ENCODE data around the gene CSGALNACT2. TPM values are rescaled to one million over a fixed set of nuclear protein-coding genes. Genes with fewer than 3 reads are reported as not detected.

CSGALNACT2 gene
- total and polyA plus RNA-seq, 9 of the 15 experiments (the other 6 are each of a cell fraction or from before 2014, with no cell fraction given) = 1.4 to 7.3 (median 3.5) TPM

- no peaks in the 10 kb centered on the region for H3K27me3 ChIP-seq (ENCODE audit: control insufficient read depth in 2 of 2, insufficient read depth in 2 of 2, low read length in 2 of 2)
- no peak overlapping the region for H3K4me2 ChIP-seq (ENCODE audit: insufficient read depth, low read length)
- TF ChIP-seq ZNF449 (CRISPR knock-in tag; IDR thresholded peaks at IDR 0.05) = no peak
- no peak for TF ChIP-seq ZBTB17 (CRISPR knock-in tag; IDR thresholded peaks at IDR 0.05)
- peak in 2 of 3 experiments; percentile 35 to 39; a peak in 2 of 6 replicates for TF ChIP-seq CTCF (IDR thresholded peaks at IDR 0.05 in 2 of 3, conservative IDR thresholded peaks at IDR 0.05 in 1 of 3; ENCODE audit: insufficient read depth in 2 of 3, low read depth in 1 of 3, low read length in 3 of 3)
- no peak for TF ChIP-seq BRD4 (IDR thresholded peaks at IDR 0.05)
- TF ChIP-seq RAD21 (CRISPR knock-in tag; conservative IDR thresholded peaks at IDR 0.05 in 1 of 2, IDR thresholded peaks at IDR 0.05 in 1 of 2) = peak in 1 of 2 experiments; percentile 34; a peak in 2 of 4 replicates
- no peaks in the 10 kb centered on the region for H3K9me1 ChIP-seq (ENCODE audit: control insufficient read depth, insufficient read depth, low read length)
- in situ Hi-C loops (cut with MboI) (no loop called here), intact Hi-C loops (cut with micrococcal nuclease) (no loop called here)
- WGBS (ENCODE audit: insufficient coverage, low coverage, missing lambda C conversion rate) = 16% methylated on average over 2 of the region's 2 CpGs
- H4K20me1 ChIP-seq (replicated peaks; ENCODE audit: control insufficient read depth, insufficient read depth, low read length) = no peaks in the 10 kb centered on the region
- no peak overlapping the region for H3K9ac ChIP-seq (ENCODE audit: insufficient read depth in 1 of 2, low read depth in 2 of 2, low read length in 2 of 2)
- no peak for FAIRE-seq
- DNase-seq (ENCODE audit: extremely low read depth in 1 of 4, low spot score in 3 of 4) = no peak
- no peak overlapping the region for H2AFZ ChIP-seq (ENCODE audit: low read depth, low read length)
- H3K4me1 ChIP-seq (replicated peaks in 1 of 2; ENCODE audit: control insufficient read depth in 2 of 2, insufficient read depth in 2 of 2, low read length in 2 of 2) = peaks cover 0 to 9% of the 10 kb centered on the region in 2 experiments; a peak in 3 of 5 replicates
- no peaks in the 10 kb centered on the region for H3K9me3 ChIP-seq (replicated peaks; ENCODE audit: control insufficient read depth, insufficient read depth, low read depth, low read length)
- H3K36me3 ChIP-seq (ENCODE audit: control insufficient read depth, insufficient read depth, low read length) = no peaks in the 10 kb centered on the region; the same call in 2 of the 3 replicates
- peak; percentile 40; the same call in 2 of the 3 replicates for ATAC-seq
- no peak overlapping the region for H3K27ac ChIP-seq (ENCODE audit: extremely low read depth, low read depth, low read length)
- POLR2A ChIA-PET = interaction anchor here (1.0 to 1.2 kb wide), 2 partner anchors 14 to 103 kb away, joined by 3 read pairs; no protein-coding TSS in a partner anchor
- no peak overlapping the region for H3K4me3 ChIP-seq
- no peaks in the 10 kb centered on the region for H3K79me2 ChIP-seq (ENCODE audit: control insufficient read depth, insufficient read depth, low read length)
- no TSS peak for BruUV-seq (replicated peaks)
- CTCF ChIA-PET (ENCODE audit: low intra/inter-chr PET ratio) = no interaction called here
These were observed 32.2 kb downstream of the CSGALNACT2 start for GRCh38 chr10:43170491-43170890.
